ENCODE data around the gene APAF1. TPM values are rescaled to one million over a fixed set of nuclear protein-coding genes. Genes with fewer than 3 reads are reported as not detected.

APAF1 gene
- total and polyA plus RNA-seq, 2 donors (not counting 3 experiments of a cell fraction or from before 2014, with no cell fraction given), result 7.2 to 35.2 TPM

DNA sequence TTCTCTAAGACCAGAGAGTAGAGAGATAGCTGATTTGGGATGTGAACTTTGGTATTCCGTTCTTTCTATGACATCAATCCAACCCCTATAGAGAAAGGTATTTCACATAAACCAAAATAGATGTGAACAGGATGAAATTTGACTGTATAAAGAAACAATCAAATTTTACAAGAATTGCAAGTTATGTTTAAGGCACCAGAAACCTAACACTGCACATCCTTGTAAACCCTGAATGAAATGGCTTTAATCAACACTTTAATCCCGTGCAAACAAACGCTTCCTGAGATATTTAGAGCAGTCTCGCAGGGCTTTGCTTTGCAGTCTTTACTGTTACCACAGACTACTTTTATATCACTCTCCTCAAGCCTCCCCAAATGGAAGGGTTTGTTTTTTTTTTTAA is 125.1 kb downstream of the APAF1 start:
- no TSS peak for BruUV-seq (replicated peaks)
- no peaks in the 10 kb centered on the region for H3K9me1 ChIP-seq (replicated peaks; ENCODE audit: control insufficient read depth, extremely low read depth, insufficient read depth, low read length)
- no peak overlapping the region for H3K4me3 ChIP-seq (replicated peaks in 1 of 3; ENCODE audit: insufficient read depth in 1 of 3, low read depth in 1 of 3, low read length in 3 of 3)
- TF ChIP-seq FOS (IDR thresholded peaks at IDR 0.05; ENCODE audit: borderline replicate concordance, insufficient read depth, low read length), result no peak
- TF ChIP-seq MYC (IDR thresholded peaks at IDR 0.05; ENCODE audit: low read depth, low read length), result no peak
- TF ChIP-seq, protein P1, sequence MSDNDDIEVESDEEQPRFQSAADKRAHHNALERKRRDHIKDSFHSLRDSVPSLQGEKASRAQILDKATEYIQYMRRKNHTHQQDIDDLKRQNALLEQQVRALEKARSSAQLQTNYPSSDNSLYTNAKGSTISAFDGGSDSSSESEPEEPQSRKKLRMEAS (IDR thresholded peaks at IDR 0.05; ENCODE audit: insufficient read depth, insufficient read length), result no peak
- TF ChIP-seq EZH2 (IDR thresholded peaks at IDR 0.05; ENCODE audit: borderline replicate concordance, low read depth, low read length, severe bottlenecking), result no peak
- no peak for TF ChIP-seq POLR2AphosphoS5 (IDR thresholded peaks at IDR 0.05; ENCODE audit: insufficient read depth, low read depth, low read length)
- no peak for TF ChIP-seq POLR2A (IDR thresholded peaks at IDR 0.05; ENCODE audit: low read depth, low read length)
- no peak for TF ChIP-seq JUN (IDR thresholded peaks at IDR 0.05; ENCODE audit: borderline replicate concordance, insufficient read depth, insufficient read length, low read depth)
- TF ChIP-seq, protein P2, sequence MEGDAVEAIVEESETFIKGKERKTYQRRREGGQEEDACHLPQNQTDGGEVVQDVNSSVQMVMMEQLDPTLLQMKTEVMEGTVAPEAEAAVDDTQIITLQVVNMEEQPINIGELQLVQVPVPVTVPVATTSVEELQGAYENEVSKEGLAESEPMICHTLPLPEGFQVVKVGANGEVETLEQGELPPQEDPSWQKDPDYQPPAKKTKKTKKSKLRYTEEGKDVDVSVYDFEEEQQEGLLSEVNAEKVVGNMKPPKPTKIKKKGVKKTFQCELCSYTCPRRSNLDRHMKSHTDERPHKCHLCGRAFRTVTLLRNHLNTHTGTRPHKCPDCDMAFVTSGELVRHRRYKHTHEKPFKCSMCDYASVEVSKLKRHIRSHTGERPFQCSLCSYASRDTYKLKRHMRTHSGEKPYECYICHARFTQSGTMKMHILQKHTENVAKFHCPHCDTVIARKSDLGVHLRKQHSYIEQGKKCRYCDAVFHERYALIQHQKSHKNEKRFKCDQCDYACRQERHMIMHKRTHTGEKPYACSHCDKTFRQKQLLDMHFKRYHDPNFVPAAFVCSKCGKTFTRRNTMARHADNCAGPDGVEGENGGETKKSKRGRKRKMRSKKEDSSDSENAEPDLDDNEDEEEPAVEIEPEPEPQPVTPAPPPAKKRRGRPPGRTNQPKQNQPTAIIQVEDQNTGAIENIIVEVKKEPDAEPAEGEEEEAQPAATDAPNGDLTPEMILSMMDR (IDR thresholded peaks at IDR 0.05; ENCODE audit: extremely low read depth in 1 of 2, insufficient read depth in 1 of 2, low read depth in 1 of 2, low read length in 2 of 2), result no peak
- TF ChIP-seq GATA2 (IDR thresholded peaks at IDR 0.05; ENCODE audit: insufficient read depth, insufficient read length, low read depth, low read length), result no peak
- H3K9ac ChIP-seq (replicated peaks; ENCODE audit: extremely low read depth, insufficient read depth, low read length), result no peak overlapping the region
- H3K79me2 ChIP-seq (ENCODE audit: control insufficient read depth, insufficient read depth, low read length), result no peaks in the 10 kb centered on the region
- no peak for DNase-seq (ENCODE audit: low read depth, low spot score)
- H3K36me3 ChIP-seq (ENCODE audit: control insufficient read depth in 2 of 2, extremely low read depth in 1 of 2, insufficient read depth in 2 of 2, low read length in 2 of 2), result no peaks in the 10 kb centered on the region
- no peaks in the 10 kb centered on the region for H3K27me3 ChIP-seq (ENCODE audit: control insufficient read depth in 2 of 2, insufficient read depth in 2 of 2, low read length in 2 of 2)
- H3K4me2 ChIP-seq (ENCODE audit: insufficient read depth, low read length), result no peak overlapping the region
- H3K9me3 ChIP-seq (replicated peaks; ENCODE audit: control insufficient read depth, insufficient read depth, low read length), result no peaks in the 10 kb centered on the region
- H3K27ac ChIP-seq (ENCODE audit: insufficient read depth, low read depth, low read length), result no peak overlapping the region
- intact Hi-C loops (cut with micrococcal nuclease) (no loop called here), dilution Hi-C loops (cut with MboI; ENCODE audit: extremely low pct_ligation_motif_present, low sequenced_read_pairs) (no loop called here)
- no peak for FAIRE-seq
- H3K4me1 ChIP-seq (ENCODE audit: control insufficient read depth, extremely low read depth, insufficient read depth, low read length), result no peaks in the 10 kb centered on the region
- CTCF ChIA-PET, result no interaction called here
- no peak overlapping the region for H2AFZ ChIP-seq (ENCODE audit: low read depth, low read length)
- no peaks in the 10 kb centered on the region for H4K20me1 ChIP-seq (replicated peaks; ENCODE audit: control insufficient read depth, extremely low read depth, insufficient read depth, low read length)
- POLR2A ChIA-PET, result no interaction called here
